Fibroblast of lung (primary cell): ENCODE measurements around the gene SH2D6.

Source experiments
- EZH2 ChIP-seq: IDR thresholded peaks from 2 replicates; pipeline ENCODE4 v1.5.1; 2012; ENCODE audit warnings: low read length, control low read depth, mild to moderate bottlenecking; ENCODE audit errors: missing control alignments
- TF ChIP-seq, protein P1 (sequence below), 2 donors: IDR thresholded peaks in 1 of 2; conservative IDR thresholded peaks in 1 of 2; 1 replicate in 1 of 2; 2 replicates in 1 of 2; pipeline ENCODE4 v1.5.1; 2011 to 2012; ENCODE audit warnings: low read length in 2 of 2, control low read depth in 1 of 2, inconsistent platforms in 1 of 2, low read depth in 1 of 2, mild to moderate bottlenecking in 1 of 2

DNA sequence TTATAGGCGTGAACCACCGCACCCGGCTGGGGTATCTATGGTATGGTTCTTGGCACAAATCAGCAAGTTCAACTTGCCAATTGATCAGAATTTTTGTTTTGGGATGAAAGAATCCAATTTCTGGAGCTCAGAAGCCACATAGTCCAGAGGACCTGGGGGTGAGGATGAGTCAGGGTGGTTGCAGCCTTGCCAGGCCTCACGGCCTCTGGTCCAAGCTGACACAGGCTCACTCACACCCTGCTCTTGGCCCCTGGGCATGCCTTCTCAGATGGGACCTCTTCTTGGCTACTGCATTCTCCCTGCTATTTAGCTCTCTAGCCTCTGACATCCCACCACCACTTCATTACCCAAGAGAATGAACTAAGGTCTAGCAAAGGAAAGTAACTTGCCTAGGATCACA, 24.7 kb upstream of the SH2D6 start:
- TF ChIP-seq, protein P1, sequence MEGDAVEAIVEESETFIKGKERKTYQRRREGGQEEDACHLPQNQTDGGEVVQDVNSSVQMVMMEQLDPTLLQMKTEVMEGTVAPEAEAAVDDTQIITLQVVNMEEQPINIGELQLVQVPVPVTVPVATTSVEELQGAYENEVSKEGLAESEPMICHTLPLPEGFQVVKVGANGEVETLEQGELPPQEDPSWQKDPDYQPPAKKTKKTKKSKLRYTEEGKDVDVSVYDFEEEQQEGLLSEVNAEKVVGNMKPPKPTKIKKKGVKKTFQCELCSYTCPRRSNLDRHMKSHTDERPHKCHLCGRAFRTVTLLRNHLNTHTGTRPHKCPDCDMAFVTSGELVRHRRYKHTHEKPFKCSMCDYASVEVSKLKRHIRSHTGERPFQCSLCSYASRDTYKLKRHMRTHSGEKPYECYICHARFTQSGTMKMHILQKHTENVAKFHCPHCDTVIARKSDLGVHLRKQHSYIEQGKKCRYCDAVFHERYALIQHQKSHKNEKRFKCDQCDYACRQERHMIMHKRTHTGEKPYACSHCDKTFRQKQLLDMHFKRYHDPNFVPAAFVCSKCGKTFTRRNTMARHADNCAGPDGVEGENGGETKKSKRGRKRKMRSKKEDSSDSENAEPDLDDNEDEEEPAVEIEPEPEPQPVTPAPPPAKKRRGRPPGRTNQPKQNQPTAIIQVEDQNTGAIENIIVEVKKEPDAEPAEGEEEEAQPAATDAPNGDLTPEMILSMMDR (conservative IDR thresholded peaks at IDR 0.05 in 1 of 2, IDR thresholded peaks at IDR 0.05 in 1 of 2; ENCODE audit: low read depth in 1 of 2, low read length in 2 of 2) = no peak
- TF ChIP-seq EZH2 = no peak
